T47D (cell line): ENCODE measurements around the gene AOC1.
"Not testable (repeated sequence)": the region's sequence is repeated elsewhere in the genome, so short reads cannot be mapped to it uniquely, and the experiment has no call there.

Experiments
- DNase-seq, 2 experiments: peaks; one replicate each; pipeline versions ENCODE4 v3.0.0 to v3.0.0-alpha.2; 2011 to 2012; ENCODE audit warnings: low read depth in 1 of 2, low spot score in 1 of 2
- JUND ChIP-seq: IDR thresholded peaks from 2 replicates; pipeline ENCODE4 v1.6.1; 2012; ENCODE audit warnings: low read depth
- in situ Hi-C: cut with HindIII; loops from 2 replicates; pipeline ENCODE4 v1.10.0; 2016; ENCODE audit warnings: low sequenced_read_pairs, low pct_unique_long_range_greater_than_20kb

The AOC1 gene

GRCh38 chr7:150898475-150899011, 46.2 kb downstream of the AOC1 start:
- peak; percentile 61 to 66 for DNase-seq
- no peak for TF ChIP-seq JUND
- in situ Hi-C loops = no loop called here

GRCh38 chr7:150900675-150901074, 48.4 kb downstream of the AOC1 start:
- TF ChIP-seq JUND = no peak
- in situ Hi-C loops = no loop called here
- no peak for DNase-seq

- TF ChIP-seq JUND = no peak
- no peak for DNase-seq
- in situ Hi-C loops = no loop called here
Measured at GRCh38 chr7:150901160-150902035, 49.1 kb downstream of the AOC1 start.

GRCh38 chr7:150902078-150903033, 50.0 kb downstream of the AOC1 start:
- no peak for DNase-seq
- in situ Hi-C loops = no loop called here
- TF ChIP-seq JUND = no peak

GRCh38 chr7:150903606-150904005, 51.3 kb downstream of the AOC1 start:
- no peak for DNase-seq
- TF ChIP-seq JUND = no peak
- in situ Hi-C loops = no loop called here

- DNase-seq = no peak
- TF ChIP-seq JUND = no peak
- in situ Hi-C loops = no loop called here
Measured at GRCh38 chr7:150904011-150904909, 51.9 kb downstream of the AOC1 start.

GRCh38 chr7:150908173-150908572, 55.9 kb downstream of the AOC1 start:
- in situ Hi-C loops = no loop called here
- no peak for DNase-seq
- TF ChIP-seq JUND = no peak

- TF ChIP-seq JUND = no peak
- DNase-seq = no peak
- in situ Hi-C loops = no loop called here
Measured at GRCh38 chr7:150909200-150909995, 57.1 kb downstream of the AOC1 start.

GRCh38 chr7:150910305-150910995, 58.1 kb downstream of the AOC1 start:
- DNase-seq = peak in 1 of 2 experiments; percentile 9
- in situ Hi-C loops = not testable (repeated sequence)

- DNase-seq = no peak
- in situ Hi-C loops = no loop called here
- no peak for TF ChIP-seq JUND
Measured at GRCh38 chr7:150910996-150911422, 58.7 kb downstream of the AOC1 start.
